ENCODE data around the gene PTGR3. TPM values are rescaled to one million over a fixed set of nuclear protein-coding genes. Genes with fewer than 3 reads are reported as not detected.

PTGR3 gene
- 6.6 and 11.8 TPM in 2 replicates for total RNA-seq

- no peaks in the 10 kb centered on the region for H3K36me3 ChIP-seq (ENCODE audit: control insufficient read depth, insufficient read depth, low read length)
- no peak for TF ChIP-seq CTCF (IDR thresholded peaks at IDR 0.05; ENCODE audit: insufficient read depth, low read length, poor library complexity, severe bottlenecking)
- peak within 1 kb of the TSS; percentile 86 for H3K4me3 ChIP-seq (ENCODE audit: low read depth, low read length)
- H3K27me3 ChIP-seq (ENCODE audit: control insufficient read depth, insufficient read depth, low read length): peaks cover 17% of the 10 kb centered on the region
- no peak for DNase-seq (ENCODE audit: low read depth)
Measured at GRCh38 chr18:75209129-75209950, at the start of gene PTGR3. Gene PTGR3 (minus strand): TSS chr18:75209139. CDS start chr18:75209058, 81 bp downstream.

- no peak overlapping the region for H3K4me3 ChIP-seq (ENCODE audit: low read depth, low read length)
- DNase-seq (ENCODE audit: low read depth): no peak
- TF ChIP-seq CTCF (IDR thresholded peaks at IDR 0.05; ENCODE audit: insufficient read depth, low read length, poor library complexity, severe bottlenecking): no peak
- H3K27me3 ChIP-seq (ENCODE audit: control insufficient read depth, insufficient read depth, low read length): no peaks in the 10 kb centered on the region
- no peaks in the 10 kb centered on the region for H3K36me3 ChIP-seq (ENCODE audit: control insufficient read depth, insufficient read depth, low read length)
Measured at GRCh38 chr18:75257605-75258004, 48.7 kb upstream of the PTGR3 start.

- DNase-seq (ENCODE audit: low read depth): no peak
- no peak for TF ChIP-seq CTCF (IDR thresholded peaks at IDR 0.05; ENCODE audit: insufficient read depth, low read length, poor library complexity, severe bottlenecking)
- no peaks in the 10 kb centered on the region for H3K27me3 ChIP-seq (ENCODE audit: control insufficient read depth, insufficient read depth, low read length)
- no peak overlapping the region for H3K4me3 ChIP-seq (ENCODE audit: low read depth, low read length)
- no peaks in the 10 kb centered on the region for H3K36me3 ChIP-seq (ENCODE audit: control insufficient read depth, insufficient read depth, low read length)
Measured at GRCh38 chr18:75256376-75256775, 47.4 kb upstream of the PTGR3 start.

GRCh38 chr18:75255094-75255493, 46.2 kb upstream of the PTGR3 start:
- Histone ChIP-seq H3K4me3 (ENCODE audit: low read depth, low read length) (no peak overlapping the region), H3K36me3 (ENCODE audit: control insufficient read depth, insufficient read depth, low read length) (no peaks in the 10 kb centered on the region), H3K27me3 (ENCODE audit: control insufficient read depth, insufficient read depth, low read length) (no peaks in the 10 kb centered on the region)
- no peak for DNase-seq (ENCODE audit: low read depth)
- no peak for TF ChIP-seq CTCF (IDR thresholded peaks at IDR 0.05; ENCODE audit: insufficient read depth, low read length, poor library complexity, severe bottlenecking)

GRCh38 chr18:75253784-75254183, 44.8 kb upstream of the PTGR3 start:
- H3K27me3 ChIP-seq (ENCODE audit: control insufficient read depth, insufficient read depth, low read length): no peaks in the 10 kb centered on the region
- no peak overlapping the region for H3K4me3 ChIP-seq (ENCODE audit: low read depth, low read length)
- H3K36me3 ChIP-seq (ENCODE audit: control insufficient read depth, insufficient read depth, low read length): no peaks in the 10 kb centered on the region
- TF ChIP-seq CTCF (IDR thresholded peaks at IDR 0.05; ENCODE audit: insufficient read depth, low read length, poor library complexity, severe bottlenecking): no peak
- DNase-seq (ENCODE audit: low read depth): no peak

GRCh38 chr18:75253043-75253442, 44.1 kb upstream of the PTGR3 start:
- no peak overlapping the region for H3K4me3 ChIP-seq (ENCODE audit: low read depth, low read length)

More at GRCh38 chr18:75253043-75253442, 44.1 kb upstream of the PTGR3 start:
- no peak for DNase-seq (ENCODE audit: low read depth)
- no peaks in the 10 kb centered on the region for H3K36me3 ChIP-seq (ENCODE audit: control insufficient read depth, insufficient read depth, low read length)
- H3K27me3 ChIP-seq (ENCODE audit: control insufficient read depth, insufficient read depth, low read length): no peaks in the 10 kb centered on the region
- no peak for TF ChIP-seq CTCF (IDR thresholded peaks at IDR 0.05; ENCODE audit: insufficient read depth, low read length, poor library complexity, severe bottlenecking)
